ENCODE results near the gene METTL25.
A peak's percentile ranks its signal among the peaks of the same experiment; 100 is the strongest.

GRCh38 chr12:82527165-82527780 is 168.9 kb downstream of the METTL25 start:
- peak; percentile 50 for TF ChIP-seq CTCF (IDR thresholded peaks at IDR 0.05)
- TF ChIP-seq PRRX2 (CRISPR knock-in tag; IDR thresholded peaks at IDR 0.05), result no peak
- no peak for TF ChIP-seq NR2C2 (CRISPR knock-in tag; IDR thresholded peaks at IDR 0.05)
- TF ChIP-seq E2F1 (CRISPR knock-in tag; IDR thresholded peaks at IDR 0.05), result no peak
- TF ChIP-seq CBFB (CRISPR knock-in tag; IDR thresholded peaks at IDR 0.05; ENCODE audit: low read depth), result no peak
- no peak for TF ChIP-seq ATF2 (CRISPR knock-in tag; IDR thresholded peaks at IDR 0.05; ENCODE audit: borderline replicate concordance, low read depth)
- TF ChIP-seq NR3C1 (CRISPR knock-in tag; conservative IDR thresholded peaks at IDR 0.05; ENCODE audit: low read depth), result no peak
- no peak for TF ChIP-seq NFYB (CRISPR knock-in tag; conservative IDR thresholded peaks at IDR 0.05; ENCODE audit: low read depth)
- TF ChIP-seq FOXP1 (CRISPR knock-in tag; IDR thresholded peaks at IDR 0.05; ENCODE audit: borderline replicate concordance), result no peak
- no peak for TF ChIP-seq TEAD4 (CRISPR knock-in tag; IDR thresholded peaks at IDR 0.05)

All from WTC11 (cell line).